Right lobe of liver (tissue), 4 donors: ENCODE data around the gene MAGEA6.
"Not testable (repeated sequence)": the region's sequence is repeated elsewhere in the genome, so short reads cannot be mapped to it uniquely, and the experiment has no call there.

Experiments used
- CTCF ChIP-seq, 4 donors: fragments of 200-600 bp in 3 of 4; fragments of 450-650 bp in 1 of 4; IDR thresholded peaks; one replicate each; pipeline versions ENCODE4 v1.5.1 to v1.8.0; 2016 to 2022; ENCODE audit warnings: antibody characterized with exemption in 4 of 4, mild to moderate bottlenecking in 2 of 4
- POLR2A ChIP-seq: fragments of 450-650 bp; IDR thresholded peaks from one replicate; pipeline ENCODE4 v1.6.1; 2017; ENCODE audit warnings: antibody characterized with exemption, mild to moderate bottlenecking
- donor health status: DM: no; HTN: no; CAD: no.
- donor health status: DM: no; HTN: no; CAD: no.
- donor health status: DM: no; HTN: yes; CAD: no.

- TF ChIP-seq CTCF (IDR thresholded peaks at IDR 0.05); POLR2A: not testable (repeated sequence)
Measured at GRCh38 chrX:152754871-152755270, 14.6 kb downstream of the MAGEA6 start.
